Mucosa of descending colon (tissue), 3 donors: Measurements from ENCODE around the gene RAD51B. TPM values are rescaled to one million over a fixed set of nuclear protein-coding genes. Genes with fewer than 3 reads are reported as not detected.

Source experiments
- ATAC-seq: fragments of 200-7000 bp; cut with Tn5 transposase; one replicate; pipeline ENCODE4 v1.9.1; 2020; ENCODE audit warnings: mild to moderate bottlenecking, moderate library complexity
- DNase-seq, 3 donors: peaks; one replicate each; pipeline ENCODE4 v3.0.0-alpha.2; 2020
- H3K36me3 ChIP-seq: fragments of 200-600 bp; one replicate; pipeline ENCODE4 v1.8.0; 2021; ENCODE audit warnings: low read depth, mild to moderate bottlenecking
- H3K4me1 ChIP-seq: fragments of 200-600 bp; one replicate; pipeline ENCODE4 v1.8.0; 2021; ENCODE audit warnings: low read depth, mild to moderate bottlenecking
- H3K4me3 ChIP-seq: fragments of 200-600 bp; one replicate; pipeline ENCODE4 v1.8.0; 2021; ENCODE audit warnings: mild to moderate bottlenecking
- H3K9me3 ChIP-seq: fragments of 200-600 bp; one replicate; pipeline ENCODE4 v1.8.0; 2021; ENCODE audit warnings: mild to moderate bottlenecking
- intact Hi-C, 2 donors: fragments of 100-400 bp; cut with DNase I in 1 of 2; cut with micrococcal nuclease in 1 of 2; formaldehyde crosslinking; loops; one replicate each; pipeline versions ENCODE4 v1.11.0 to v1.11.1; 2022; cut with DNase I, micrococcal nuclease
- total RNA-seq, 3 donors: library from RNA; stranded (reverse); fragmentation: NEBNext Ultra II Directional in 2 of 3; extraction: Animal tissue kit (Norgen Biotek cat#: 25700) in 2 of 3; gene quantifications; one replicate each; pipeline versions ENCODE4 v1.2.1 to v1.2.4, GENCODE V29; 2021 to 2023
- TF ChIP-seq, protein P1 (sequence below): fragments of 200-600 bp; IDR thresholded peaks from one replicate; pipeline ENCODE4 v1.8.0; 2022; ENCODE audit warnings: antibody characterized with exemption, mild to moderate bottlenecking
- donor health status: DM: no; HTN: no; CAD: no; lungs with moderate emphysema.
- donor health status: DM: no; HTN: no; CAD: no.
- donor health status: DM: no; HTN: yes; CAD: no.

The RAD51B gene
- total RNA-seq, 3 donors from 2014 or later = 15.8 to 23.3 (median 20.9) TPM

DNA sequence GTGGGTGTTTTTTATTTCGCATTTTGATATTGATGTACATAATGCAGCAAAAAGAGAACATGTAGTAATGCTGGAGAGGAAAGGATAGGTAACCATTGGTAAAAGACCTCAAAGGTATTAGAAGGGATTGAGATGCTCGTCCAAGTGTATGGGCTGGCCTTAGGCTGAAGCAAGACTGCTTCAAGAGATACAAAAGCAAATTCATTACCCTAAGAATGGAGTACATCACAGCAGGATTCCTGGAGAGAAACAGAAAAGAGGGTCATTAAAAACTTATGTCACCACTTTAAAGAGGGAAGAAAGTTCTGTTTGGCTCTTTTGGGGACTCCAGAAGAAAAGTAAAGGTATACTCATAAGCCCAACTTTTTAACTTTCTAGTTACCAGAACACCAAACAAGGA, 552.8 kb downstream of the RAD51B start:
- H3K9me3 ChIP-seq = no peaks in the 10 kb centered on the region
- TF ChIP-seq, protein P1, sequence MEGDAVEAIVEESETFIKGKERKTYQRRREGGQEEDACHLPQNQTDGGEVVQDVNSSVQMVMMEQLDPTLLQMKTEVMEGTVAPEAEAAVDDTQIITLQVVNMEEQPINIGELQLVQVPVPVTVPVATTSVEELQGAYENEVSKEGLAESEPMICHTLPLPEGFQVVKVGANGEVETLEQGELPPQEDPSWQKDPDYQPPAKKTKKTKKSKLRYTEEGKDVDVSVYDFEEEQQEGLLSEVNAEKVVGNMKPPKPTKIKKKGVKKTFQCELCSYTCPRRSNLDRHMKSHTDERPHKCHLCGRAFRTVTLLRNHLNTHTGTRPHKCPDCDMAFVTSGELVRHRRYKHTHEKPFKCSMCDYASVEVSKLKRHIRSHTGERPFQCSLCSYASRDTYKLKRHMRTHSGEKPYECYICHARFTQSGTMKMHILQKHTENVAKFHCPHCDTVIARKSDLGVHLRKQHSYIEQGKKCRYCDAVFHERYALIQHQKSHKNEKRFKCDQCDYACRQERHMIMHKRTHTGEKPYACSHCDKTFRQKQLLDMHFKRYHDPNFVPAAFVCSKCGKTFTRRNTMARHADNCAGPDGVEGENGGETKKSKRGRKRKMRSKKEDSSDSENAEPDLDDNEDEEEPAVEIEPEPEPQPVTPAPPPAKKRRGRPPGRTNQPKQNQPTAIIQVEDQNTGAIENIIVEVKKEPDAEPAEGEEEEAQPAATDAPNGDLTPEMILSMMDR = no peak
- H3K36me3 ChIP-seq = no peaks in the 10 kb centered on the region
- intact Hi-C loops = no loop called here
- H3K4me1 ChIP-seq = no peaks in the 10 kb centered on the region
- DNase-seq (no peak), ATAC-seq (no peak)
- no peak overlapping the region for H3K4me3 ChIP-seq

DNA sequence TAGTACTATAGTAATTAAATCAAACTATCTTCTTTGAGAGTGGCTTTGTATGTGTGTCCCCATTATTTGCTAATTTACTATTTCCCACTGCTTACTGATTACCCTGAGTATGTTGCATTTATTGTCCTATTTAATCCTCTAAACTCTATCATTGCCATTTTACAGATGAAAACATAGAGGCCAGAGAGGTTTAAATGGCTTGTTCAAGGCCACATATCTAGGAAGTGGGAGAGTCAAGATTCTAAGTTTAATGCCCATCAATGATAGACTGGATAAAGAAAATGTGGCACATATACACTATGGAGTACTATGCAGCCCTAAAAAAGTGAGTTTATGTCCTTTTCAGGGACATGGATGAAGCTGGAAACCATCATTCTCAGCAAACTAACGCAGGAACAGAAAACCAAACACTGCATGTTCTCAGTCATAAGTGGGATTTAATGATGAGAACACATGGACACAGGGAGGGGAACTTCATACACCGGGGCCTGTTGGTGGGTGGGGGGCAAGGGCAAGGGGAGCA, 553.6 kb downstream of the RAD51B start:
- TF ChIP-seq, protein P1 = no peak
- intact Hi-C loops = no loop called here
- ATAC-seq = no peak

DNA sequence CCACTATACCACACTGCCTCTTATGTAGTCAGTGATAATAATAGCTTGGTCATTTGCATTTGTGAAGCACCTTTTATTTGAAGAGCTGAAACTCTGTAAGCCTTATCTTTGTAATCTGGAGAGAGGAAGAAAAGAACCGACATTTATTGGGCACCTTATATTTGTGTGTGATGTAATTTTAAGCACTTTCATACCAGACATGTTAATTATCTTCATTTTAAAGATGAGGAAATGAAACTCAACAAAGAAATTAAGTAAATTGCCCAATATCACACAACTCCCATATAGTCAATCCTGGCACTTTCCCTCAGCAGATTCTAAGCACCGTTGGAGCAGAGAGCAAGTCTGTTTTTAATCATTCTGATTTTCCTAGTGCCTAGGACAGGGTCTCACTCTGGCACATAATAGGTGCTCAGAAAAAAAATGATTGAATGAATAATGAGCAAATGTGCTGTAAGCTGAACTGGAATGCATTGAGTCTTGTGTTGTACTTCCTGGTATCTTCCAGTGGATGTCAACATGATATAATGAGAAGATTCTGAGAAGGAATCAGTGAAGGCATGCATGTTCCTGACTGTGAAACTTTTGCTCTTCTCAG, 554.4 kb downstream of the RAD51B start:
- Histone ChIP-seq H3K36me3 (no peaks in the 10 kb centered on the region), H3K9me3 (no peaks in the 10 kb centered on the region), H3K4me1 (peaks cover 6% of the 10 kb centered on the region), H3K4me3 (no peak overlapping the region)
- ATAC-seq (no peak), DNase-seq (no peak)
- intact Hi-C loops = no loop called here
- TF ChIP-seq, protein P1 = no peak

More for the DNA sequence above, 553.6 kb downstream of the RAD51B start:
- peaks cover 4% of the 10 kb centered on the region for H3K4me1 ChIP-seq
- no peaks in the 10 kb centered on the region for H3K36me3 ChIP-seq
- no peak overlapping the region for H3K4me3 ChIP-seq
- DNase-seq = no peak
- no peaks in the 10 kb centered on the region for H3K9me3 ChIP-seq

DNA sequence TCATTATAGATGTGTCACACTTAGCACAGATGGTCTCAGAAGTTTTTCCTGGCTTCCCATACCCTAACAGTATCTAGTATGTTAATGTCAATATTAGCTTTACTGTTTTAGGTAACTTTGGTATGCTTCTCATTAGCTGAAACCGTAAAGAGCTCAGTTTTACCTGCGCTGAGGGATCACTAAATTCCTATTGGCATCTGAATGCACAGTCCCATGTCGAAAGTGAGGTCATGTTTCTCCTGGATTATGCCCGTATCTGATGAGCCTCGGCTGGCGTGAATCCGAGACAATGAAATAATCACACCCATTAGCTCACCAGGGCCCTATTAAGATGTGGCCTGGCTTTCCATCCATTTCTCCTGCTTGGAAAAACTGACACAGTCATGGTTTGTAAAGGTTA, 555.1 kb downstream of the RAD51B start:
- intact Hi-C loops = no loop called here
- H3K9me3 ChIP-seq = no peaks in the 10 kb centered on the region
- peaks cover 11% of the 10 kb centered on the region for H3K4me1 ChIP-seq
- H3K4me3 ChIP-seq = no peak overlapping the region
- TF ChIP-seq, protein P1 = no peak
- no peak for DNase-seq
- no peak for ATAC-seq
- no peaks in the 10 kb centered on the region for H3K36me3 ChIP-seq

DNA sequence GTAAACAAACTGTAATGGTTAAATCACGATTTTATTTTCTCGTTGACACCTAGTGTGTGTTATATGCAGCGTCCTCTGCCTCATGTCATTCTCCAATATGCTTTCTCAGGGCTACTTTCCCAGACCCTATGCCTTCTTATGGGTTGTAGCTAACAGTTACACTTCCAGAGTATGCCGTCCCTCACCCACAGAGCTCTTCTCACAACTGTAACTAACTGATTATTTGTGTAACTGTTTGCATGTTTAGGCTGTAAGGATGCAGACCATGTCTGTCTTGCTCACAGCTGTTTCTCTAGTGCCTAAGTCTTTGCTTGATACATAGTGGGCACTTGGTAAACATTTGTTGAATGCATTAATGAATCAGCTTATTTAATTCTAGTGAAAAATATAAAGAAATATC, 555.8 kb downstream of the RAD51B start:
- TF ChIP-seq, protein P1 = no peak
- Histone ChIP-seq H3K9me3 (no peaks in the 10 kb centered on the region), H3K36me3 (no peaks in the 10 kb centered on the region), H3K4me3 (no peak overlapping the region), H3K4me1 (peaks cover 11% of the 10 kb centered on the region)
- intact Hi-C loops = no loop called here
- ATAC-seq = no peak
- no peak for DNase-seq
